CD4-positive, alpha-beta T cell (primary cell): ENCODE data around the gene PLCB1. TPM values are rescaled to one million over a fixed set of nuclear protein-coding genes. Genes with fewer than 3 reads are reported as not detected.

Experiments used
- ATAC-seq: fragments of 200-7000 bp; cut with Tn5 transposase; one replicate; pipeline ENCODE4 v1.10.0; 2022; ENCODE audit warnings: mild to moderate bottlenecking; ENCODE audit not compliant: poor library complexity
- CTCF ChIA-PET: fragments of 350-600 bp; sonication (Branson Sonifier 250); formaldehyde crosslinking; loops from one replicate; lab custom pipeline; 2021; ENCODE audit warnings: antibody characterized with exemption, inconsistent platforms; lab: Charles Lee
- POLR2A ChIA-PET: fragments of 350-600 bp; sonication (Branson Sonifier 250); formaldehyde crosslinking; loops from one replicate; lab custom pipeline; 2021; ENCODE audit warnings: antibody characterized with exemption, inconsistent platforms; lab: Charles Lee
- DNase-seq, 14 experiments: peaks; one replicate each; pipeline ENCODE4 v3.0.0-alpha.2; 2013 to 2020; ENCODE audit warnings: mixed read lengths in 2 of 14
- H3K27ac ChIP-seq, 2 donors: one replicate each; pipeline versions ENCODE4 v1.5.1 to v1.7.0; 2013; ENCODE audit warnings: low read length in 2 of 2, low read depth in 1 of 2, mild to moderate bottlenecking in 1 of 2
- H3K27me3 ChIP-seq, 2 experiments: 1 replicate in 1 of 2; 2 replicates in 1 of 2; pipeline versions ENCODE4 v1.6.1 to v1.7.0; 2013; ENCODE audit warnings: low read length in 2 of 2, control low read depth in 1 of 2, mild to moderate bottlenecking in 1 of 2, moderate library complexity in 1 of 2; ENCODE audit not compliant: insufficient read depth in 2 of 2, control insufficient read depth in 1 of 2
- H3K36me3 ChIP-seq: one replicate; pipeline ENCODE4 v1.6.1; 2013; ENCODE audit warnings: low read length, control low read depth; ENCODE audit not compliant: insufficient read depth
- H3K4me1 ChIP-seq: one replicate; pipeline ENCODE4 v1.6.1; 2013; ENCODE audit warnings: low read length, control low read depth; ENCODE audit not compliant: insufficient read depth
- H3K4me3 ChIP-seq: one replicate; pipeline ENCODE4 v1.5.1; 2013; ENCODE audit warnings: mild to moderate bottlenecking, low read length, moderate library complexity
- H3K9me3 ChIP-seq, 2 experiments: 1 replicate in 1 of 2; 2 replicates in 1 of 2; pipeline versions ENCODE4 v1.6.1 to v1.7.0; 2013; ENCODE audit warnings: low read length in 2 of 2, mild to moderate bottlenecking in 2 of 2, control low read depth in 1 of 2, moderate library complexity in 1 of 2; ENCODE audit not compliant: control insufficient read depth in 1 of 2, insufficient read depth in 1 of 2
- H3K27ac Mint-ChIP-seq: one replicate; pipeline ENCODE4 v1.8.0; 2020; ENCODE audit warnings: mixed read lengths
- H3K27me3 Mint-ChIP-seq: one replicate; pipeline ENCODE4 v1.8.0; 2021; ENCODE audit warnings: mixed read lengths
- H3K36me3 Mint-ChIP-seq: one replicate; pipeline ENCODE4 v1.8.0; 2021; ENCODE audit warnings: low read depth, mixed read lengths
- H3K4me1 Mint-ChIP-seq: one replicate; pipeline ENCODE4 v1.8.0; 2021; ENCODE audit warnings: low read depth, mixed read lengths
- H3K4me3 Mint-ChIP-seq: one replicate; pipeline ENCODE4 v1.8.0; 2020; ENCODE audit warnings: mild to moderate bottlenecking, mixed read lengths
- H3K9me3 Mint-ChIP-seq: one replicate; pipeline ENCODE4 v1.8.0; 2020; ENCODE audit warnings: mixed read lengths
- intact Hi-C, 2 experiments: fragments of 100-400 bp; cut with DNase I in 1 of 2; cut with micrococcal nuclease in 1 of 2; formaldehyde crosslinking; loops; one replicate each; pipeline versions ENCODE4 v1.15.1 to v1.9.0; 2023 to 2025; cut with DNase I, micrococcal nuclease
- total RNA-seq, 174 experiments: library from RNA in 2 of 174; stranded (reverse) in 2 of 174; gene quantifications; one replicate each; pipeline ENCODE4 v1.2.3 and lab custom pipeline; 2021 to 2026
- TF ChIP-seq, protein P1 (sequence below): fragments of 200-600 bp; IDR thresholded peaks from one replicate; pipeline ENCODE4 v1.8.0; 2022; ENCODE audit warnings: antibody characterized with exemption, mild to moderate bottlenecking

PLCB1 gene
- total RNA-seq, 2 experiments from 2014 or later, result 3.8 to 5.6 TPM

DNA sequence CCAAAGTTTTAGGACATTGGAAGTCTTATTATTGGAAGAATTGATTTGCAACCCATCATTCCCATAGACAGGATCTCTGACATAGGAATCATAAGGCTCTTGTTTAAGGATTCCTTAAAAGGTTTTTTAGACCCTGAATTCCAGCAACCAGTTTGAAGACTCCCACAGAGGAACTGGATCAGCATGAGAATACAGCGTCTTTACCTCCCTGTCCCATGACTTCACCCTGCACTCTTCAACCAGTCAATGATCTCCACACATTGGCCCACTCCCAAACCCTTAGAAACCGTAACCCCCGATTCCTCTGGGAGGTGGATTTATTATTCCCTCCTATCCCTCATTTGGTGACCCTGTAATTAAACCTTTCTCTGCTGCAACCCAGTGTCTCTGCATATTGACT, 786.1 kb downstream of the PLCB1 start:
- DNase-seq, result no peak
- H3K36me3 ChIP-seq, result no peaks in the 10 kb centered on the region
- TF ChIP-seq, protein P1, sequence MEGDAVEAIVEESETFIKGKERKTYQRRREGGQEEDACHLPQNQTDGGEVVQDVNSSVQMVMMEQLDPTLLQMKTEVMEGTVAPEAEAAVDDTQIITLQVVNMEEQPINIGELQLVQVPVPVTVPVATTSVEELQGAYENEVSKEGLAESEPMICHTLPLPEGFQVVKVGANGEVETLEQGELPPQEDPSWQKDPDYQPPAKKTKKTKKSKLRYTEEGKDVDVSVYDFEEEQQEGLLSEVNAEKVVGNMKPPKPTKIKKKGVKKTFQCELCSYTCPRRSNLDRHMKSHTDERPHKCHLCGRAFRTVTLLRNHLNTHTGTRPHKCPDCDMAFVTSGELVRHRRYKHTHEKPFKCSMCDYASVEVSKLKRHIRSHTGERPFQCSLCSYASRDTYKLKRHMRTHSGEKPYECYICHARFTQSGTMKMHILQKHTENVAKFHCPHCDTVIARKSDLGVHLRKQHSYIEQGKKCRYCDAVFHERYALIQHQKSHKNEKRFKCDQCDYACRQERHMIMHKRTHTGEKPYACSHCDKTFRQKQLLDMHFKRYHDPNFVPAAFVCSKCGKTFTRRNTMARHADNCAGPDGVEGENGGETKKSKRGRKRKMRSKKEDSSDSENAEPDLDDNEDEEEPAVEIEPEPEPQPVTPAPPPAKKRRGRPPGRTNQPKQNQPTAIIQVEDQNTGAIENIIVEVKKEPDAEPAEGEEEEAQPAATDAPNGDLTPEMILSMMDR, result no peak
- ChIA-PET CTCF (no interaction called here), POLR2A (no interaction called here)
- H3K27ac Mint-ChIP-seq, result no peak overlapping the region
- H3K9me3 ChIP-seq, result peaks cover 0 to 4% of the 10 kb centered on the region in 2 experiments
- peaks cover 12% of the 10 kb centered on the region for H3K9me3 Mint-ChIP-seq
- H3K4me3 Mint-ChIP-seq, result no peak overlapping the region
- H3K27me3 ChIP-seq, result no peaks in the 10 kb centered on the region
- H3K4me3 ChIP-seq, result no peak overlapping the region
- H3K27ac ChIP-seq, result no peak overlapping the region
- H3K36me3 Mint-ChIP-seq, result no peaks in the 10 kb centered on the region
- no peaks in the 10 kb centered on the region for H3K4me1 ChIP-seq
- H3K4me1 Mint-ChIP-seq, result no peaks in the 10 kb centered on the region
- no peak for ATAC-seq
- no peaks in the 10 kb centered on the region for H3K27me3 Mint-ChIP-seq
- intact Hi-C loops, result no loop called here

DNA sequence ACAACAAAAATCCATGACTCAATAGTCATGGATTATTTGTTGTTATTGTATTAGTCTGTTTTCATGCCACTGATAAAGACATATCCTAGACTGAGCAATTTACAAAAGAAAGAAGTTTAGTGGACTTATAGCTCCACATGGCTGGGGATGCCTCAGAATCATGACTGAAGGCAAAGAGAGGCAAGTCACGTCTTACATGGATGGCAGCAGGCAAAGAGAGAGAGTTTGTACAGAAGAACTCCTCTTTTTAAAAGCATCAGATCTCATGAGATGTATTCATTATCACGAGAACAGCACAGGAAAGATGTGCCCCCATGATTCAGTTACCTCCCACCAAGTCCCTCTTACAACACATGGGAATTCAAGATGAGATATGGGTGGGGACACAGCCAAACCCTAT, 792.5 kb downstream of the PLCB1 start:
- POLR2A ChIA-PET, result no interaction called here
- intact Hi-C loops, result no loop called here
- Mint-ChIP-seq H3K9me3 (peaks cover 5% of the 10 kb centered on the region), H3K27me3 (no peaks in the 10 kb centered on the region), H3K36me3 (no peaks in the 10 kb centered on the region), H3K4me1 (no peaks in the 10 kb centered on the region), H3K4me3 (no peak overlapping the region), H3K27ac (no peak overlapping the region)
- Histone ChIP-seq H3K27me3 (no peaks in the 10 kb centered on the region), H3K27ac (no peak overlapping the region), H3K4me3 (no peak overlapping the region), H3K4me1 (no peaks in the 10 kb centered on the region), H3K9me3 (no peaks in the 10 kb centered on the region), H3K36me3 (no peaks in the 10 kb centered on the region)
- TF ChIP-seq, protein P1, result no peak
- no peak for DNase-seq
- ATAC-seq, result no peak
- CTCF ChIA-PET, result no interaction called here

DNA sequence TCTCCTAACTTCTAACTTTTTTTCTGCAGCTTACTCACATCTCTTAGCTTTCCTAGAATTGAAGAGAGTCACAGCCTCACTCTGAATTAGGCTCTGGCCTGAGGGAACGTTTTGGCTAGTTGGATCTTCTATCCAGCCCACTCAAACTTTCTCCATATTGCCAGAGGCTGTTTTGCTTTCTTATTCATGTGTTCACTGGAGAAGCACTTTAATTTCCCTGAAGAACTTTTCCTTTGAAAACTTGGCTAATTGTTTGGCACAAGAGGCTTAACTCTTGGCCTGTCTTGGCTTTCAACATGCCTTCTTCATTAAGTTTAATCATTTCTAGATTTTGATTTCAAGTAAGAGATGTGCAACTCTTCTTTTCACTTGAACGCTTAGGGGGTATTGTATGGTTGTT, 798.7 kb downstream of the PLCB1 start:
- no peaks in the 10 kb centered on the region for H3K27me3 Mint-ChIP-seq
- no peaks in the 10 kb centered on the region for H3K36me3 ChIP-seq
- no peaks in the 10 kb centered on the region for H3K4me1 Mint-ChIP-seq
- POLR2A ChIA-PET, result no interaction called here
- DNase-seq (no peak), ATAC-seq (no peak)
- H3K27ac Mint-ChIP-seq, result no peak overlapping the region
- TF ChIP-seq, protein P1, result no peak
- H3K4me3 Mint-ChIP-seq, result no peak overlapping the region
- CTCF ChIA-PET, result no interaction called here
- no peaks in the 10 kb centered on the region for H3K9me3 Mint-ChIP-seq
- H3K27ac ChIP-seq, result no peak overlapping the region
- no peaks in the 10 kb centered on the region for H3K36me3 Mint-ChIP-seq
- H3K4me1 ChIP-seq, result no peaks in the 10 kb centered on the region
- intact Hi-C loops, result no loop called here
- peaks cover 0 to 3% of the 10 kb centered on the region in 2 experiments for H3K9me3 ChIP-seq
- no peaks in the 10 kb centered on the region for H3K27me3 ChIP-seq
- no peak overlapping the region for H3K4me3 ChIP-seq
